Endometrium (tissue), 2 donors: ENCODE measurements around the gene BRD3OS.

Experiments
- FAIRE-seq: peaks from 2 replicates; lab custom pipeline; 2012; peaks lifted over from hg19 to GRCh38; lab: Jason Lieb, UNC
- donor health status: control.
- donor health status: control.

The BRD3OS gene

GRCh38 chr9:134024828-134025605 is at the start of gene BRD3OS:
Gene BRD3OS (plus strand): TSS chr9:134025481. CDS start chr9:134026748, 1,267 bp downstream.
- FAIRE-seq: peak; percentile 39

- no peak for FAIRE-seq
Measured at GRCh38 chr9:133975511-133975910, 49.8 kb upstream of the BRD3OS start.

- FAIRE-seq: no peak
Measured at GRCh38 chr9:133976191-133976861, 49.0 kb upstream of the BRD3OS start.

- FAIRE-seq: no peak
Measured at GRCh38 chr9:133976887-133977286, 48.4 kb upstream of the BRD3OS start.

GRCh38 chr9:133977421-133978201 is 47.7 kb upstream of the BRD3OS start:
- no peak for FAIRE-seq

GRCh38 chr9:133978226-133978898 is 46.9 kb upstream of the BRD3OS start:
- no peak for FAIRE-seq

GRCh38 chr9:133978899-133979272 is 46.4 kb upstream of the BRD3OS start:
- no peak for FAIRE-seq

GRCh38 chr9:133979273-133979920 is 45.9 kb upstream of the BRD3OS start:
- FAIRE-seq: no peak

- no peak for FAIRE-seq
Measured at GRCh38 chr9:133979921-133980863, 45.1 kb upstream of the BRD3OS start.

GRCh38 chr9:133980864-133981588 is 44.3 kb upstream of the BRD3OS start:
- FAIRE-seq: no peak

- FAIRE-seq: no peak
Measured at GRCh38 chr9:133981589-133981957, 43.7 kb upstream of the BRD3OS start.

- no peak for FAIRE-seq
Measured at GRCh38 chr9:133981958-133982681, 43.2 kb upstream of the BRD3OS start.

- FAIRE-seq: no peak
Measured at GRCh38 chr9:133982971-133983720, 42.1 kb upstream of the BRD3OS start.

GRCh38 chr9:133986061-133986460 is 39.2 kb upstream of the BRD3OS start:
- FAIRE-seq: no peak

- no peak for FAIRE-seq
Measured at GRCh38 chr9:133986774-133987445, 38.4 kb upstream of the BRD3OS start.

GRCh38 chr9:133987446-133987788 is 37.9 kb upstream of the BRD3OS start:
- no peak for FAIRE-seq

GRCh38 chr9:133987946-133988665 is 37.2 kb upstream of the BRD3OS start:
- FAIRE-seq: no peak
